G401.6 (cell line): ENCODE results near the gene TAF1C.

Experiments used
- FAIRE-seq: peaks from 2 replicates; lab custom pipeline; 2012; peaks lifted over from hg19 to GRCh38; lab: Jason Lieb, UNC

Gene TAF1C

DNA sequence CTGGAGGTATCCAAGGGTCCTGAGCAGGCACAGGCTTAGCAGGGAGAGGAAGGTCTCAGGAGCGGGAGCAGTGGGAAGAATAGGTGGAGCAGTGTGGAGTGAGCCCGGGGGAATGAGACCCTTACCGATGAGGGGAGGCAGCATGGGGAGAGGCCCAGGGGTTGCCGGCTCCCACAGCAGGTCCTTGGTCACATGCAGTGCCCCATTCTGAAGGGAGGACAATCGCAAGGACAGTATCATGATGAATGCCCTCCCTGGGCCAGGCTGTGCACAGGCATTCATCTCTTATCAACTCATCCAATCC, 3.3 kb downstream of the TAF1C start:
- FAIRE-seq: no peak

GRCh38 chr16:84182680-84183571, 3.9 kb downstream of the TAF1C start:
- FAIRE-seq: no peak

- FAIRE-seq: no peak
Measured at GRCh38 chr16:84182104-84182503, 4.8 kb downstream of the TAF1C start.

GRCh38 chr16:84181144-84181915, 5.5 kb downstream of the TAF1C start:
- FAIRE-seq: no peak

DNA sequence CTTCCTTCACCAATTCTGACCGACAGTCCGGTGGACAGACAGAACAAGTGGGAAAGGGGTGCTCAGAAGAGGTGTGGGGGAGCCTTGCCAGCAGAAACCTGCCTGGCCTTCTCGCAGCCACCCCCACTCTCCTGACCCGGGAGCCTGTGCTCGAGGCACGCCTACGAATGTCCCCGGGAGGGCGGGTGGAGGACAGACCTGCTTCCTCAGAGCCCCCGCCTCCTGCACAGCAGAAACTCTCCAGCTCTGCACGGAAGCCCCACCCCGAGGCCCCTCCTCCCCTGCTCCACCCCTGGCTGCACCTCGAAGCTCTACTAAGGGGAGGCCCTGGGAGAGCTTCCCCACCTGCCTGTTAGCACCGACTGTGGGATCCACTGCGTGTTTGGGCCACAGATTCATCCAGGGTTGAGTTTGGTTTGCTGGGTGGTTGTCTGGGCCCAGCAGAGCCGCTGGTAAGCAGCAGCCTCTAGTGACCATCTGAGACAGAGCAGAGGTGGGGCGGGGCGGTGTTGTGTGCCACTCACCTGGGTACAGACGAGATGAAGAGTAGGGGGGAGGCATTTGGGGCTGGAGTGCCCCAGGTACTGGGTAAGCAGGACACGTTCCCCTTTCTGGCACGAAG, 6.2 kb downstream of the TAF1C start:
- no peak for FAIRE-seq

DNA sequence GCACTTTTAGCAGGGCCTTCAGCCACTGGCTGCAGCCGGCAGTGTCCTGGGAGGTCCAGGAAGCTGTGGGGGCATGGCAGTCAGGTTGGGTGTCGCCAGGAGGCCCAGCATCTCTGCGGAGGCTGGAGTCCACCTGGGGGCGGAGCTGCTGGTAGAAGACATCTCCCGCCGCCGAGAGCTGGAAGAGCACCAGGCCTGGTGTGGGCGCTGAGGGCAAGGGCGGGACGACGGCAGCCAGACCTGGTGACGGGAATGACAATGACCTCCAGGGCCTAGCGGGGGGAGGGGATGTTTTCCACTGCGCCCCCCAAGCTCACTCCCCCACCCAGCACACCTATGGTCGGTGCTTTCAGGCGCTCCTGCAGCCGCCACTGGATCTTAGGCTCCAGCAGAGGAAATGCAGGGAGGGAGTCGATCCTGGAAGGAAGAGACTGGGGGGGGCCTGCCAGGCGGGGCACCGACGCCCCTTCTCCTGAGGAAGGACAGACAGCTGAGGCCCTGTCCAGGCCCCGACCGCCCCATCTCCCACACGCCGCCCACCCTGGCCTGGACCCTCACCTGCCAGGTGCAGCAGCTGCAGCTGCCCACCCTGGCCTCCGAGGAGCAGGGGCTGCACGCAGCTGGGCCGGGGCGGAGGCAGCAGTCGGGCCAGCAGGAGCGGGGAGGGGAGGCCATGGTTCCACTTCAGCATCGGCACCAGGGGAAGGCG, 7.1 kb downstream of the TAF1C start:
- FAIRE-seq: no peak

- FAIRE-seq: no peak
Measured at GRCh38 chr16:84178892-84179611, 7.8 kb downstream of the TAF1C start.

DNA sequence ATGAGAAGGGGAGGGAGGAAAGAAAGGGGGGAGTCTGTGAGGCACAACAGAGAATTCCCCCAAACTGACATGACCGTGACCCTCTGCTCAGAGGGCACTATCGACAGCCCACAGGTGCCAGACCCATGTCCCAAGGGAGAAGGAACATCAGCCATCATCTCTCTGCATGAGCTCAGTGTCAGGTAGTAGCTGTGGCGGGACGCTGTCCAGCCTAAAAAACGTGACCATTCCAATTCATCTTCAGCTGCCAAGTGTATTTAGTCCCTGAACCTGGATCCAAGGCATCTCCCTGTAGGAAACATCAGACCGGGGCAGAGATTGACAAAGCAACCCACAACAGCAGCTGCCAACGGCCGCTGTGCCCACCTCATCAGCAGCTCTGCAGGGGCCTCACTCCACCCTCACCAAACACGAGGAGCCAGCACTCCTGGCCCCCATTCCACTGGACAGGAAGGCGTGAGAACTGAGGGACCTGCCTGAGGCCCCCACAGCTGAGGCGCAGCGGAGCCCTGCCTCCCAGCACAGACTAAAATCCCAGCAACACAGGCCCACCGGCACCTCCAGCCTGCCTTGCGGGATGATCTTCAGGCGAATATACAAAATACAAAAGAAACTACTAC, 8.6 kb downstream of the TAF1C start:
- FAIRE-seq: no peak

- FAIRE-seq: no peak
Measured at GRCh38 chr16:84177741-84178073, 9.2 kb downstream of the TAF1C start.

- FAIRE-seq: no peak
Measured at GRCh38 chr16:84176192-84177053, 10.4 kb downstream of the TAF1C start.

DNA sequence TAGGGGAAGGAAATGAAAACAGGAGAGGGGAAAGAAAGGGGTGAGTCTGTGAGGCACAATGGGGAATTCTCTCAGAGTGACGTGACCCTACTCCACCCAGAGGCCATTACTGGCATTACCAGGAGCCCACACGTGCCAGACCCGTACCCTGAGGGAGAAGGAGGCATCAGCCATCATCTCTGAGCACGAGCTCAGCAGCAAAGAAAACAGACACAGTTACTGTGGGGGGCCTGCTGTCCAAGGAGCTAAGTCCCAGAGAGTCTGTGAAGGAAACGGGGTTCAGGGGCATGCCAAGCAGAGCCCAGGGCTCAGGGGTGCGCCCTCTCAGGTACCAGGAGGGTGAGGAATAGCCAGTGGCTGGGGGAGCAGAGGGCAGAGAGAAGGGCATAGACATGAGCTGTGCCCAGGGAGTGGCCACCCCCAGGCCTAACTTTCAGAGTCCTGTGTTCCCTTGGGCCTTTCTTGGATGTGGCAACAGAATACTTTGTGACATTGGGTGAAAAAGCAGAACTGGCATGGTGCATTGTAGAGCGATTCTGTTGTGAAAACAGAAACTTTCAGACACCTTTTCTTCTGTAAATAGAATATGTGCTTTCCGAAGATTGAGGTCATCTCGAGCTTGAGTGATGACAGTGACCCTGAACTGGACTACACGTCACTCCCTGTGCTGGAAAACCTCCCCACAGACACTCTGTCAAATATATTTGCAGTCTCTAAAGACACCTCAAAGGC, 11.3 kb downstream of the TAF1C start:
- FAIRE-seq: no peak

- FAIRE-seq: no peak
Measured at GRCh38 chr16:84174396-84174795, 12.5 kb downstream of the TAF1C start.

DNA sequence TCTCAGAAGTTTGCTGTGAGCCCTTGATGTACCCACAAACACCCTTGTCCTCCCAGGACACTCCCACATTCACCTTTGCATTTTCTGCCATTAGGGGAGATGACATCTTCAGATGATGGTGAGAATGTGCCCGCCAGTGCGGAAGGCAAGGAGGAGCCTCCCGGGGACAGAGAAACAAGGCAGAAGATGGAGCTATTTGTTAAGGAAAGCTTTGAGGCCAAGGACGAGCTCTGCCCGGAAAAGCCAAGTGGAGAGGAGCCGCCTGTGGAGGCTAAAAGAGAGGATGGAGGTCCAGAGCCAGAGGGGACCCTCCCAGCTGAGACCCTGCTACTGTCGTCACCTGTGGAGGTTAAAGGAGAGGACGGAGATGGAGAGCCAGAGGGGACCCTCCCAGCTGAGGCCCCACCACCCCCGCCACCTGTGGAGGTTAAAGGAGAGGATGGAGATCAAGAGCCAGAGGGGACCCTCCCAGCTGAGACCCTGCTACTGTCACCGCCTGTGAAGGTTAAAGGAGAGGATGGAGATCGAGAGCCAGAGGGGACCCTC, 17.0 kb downstream of the TAF1C start:
- FAIRE-seq: no peak

DNA sequence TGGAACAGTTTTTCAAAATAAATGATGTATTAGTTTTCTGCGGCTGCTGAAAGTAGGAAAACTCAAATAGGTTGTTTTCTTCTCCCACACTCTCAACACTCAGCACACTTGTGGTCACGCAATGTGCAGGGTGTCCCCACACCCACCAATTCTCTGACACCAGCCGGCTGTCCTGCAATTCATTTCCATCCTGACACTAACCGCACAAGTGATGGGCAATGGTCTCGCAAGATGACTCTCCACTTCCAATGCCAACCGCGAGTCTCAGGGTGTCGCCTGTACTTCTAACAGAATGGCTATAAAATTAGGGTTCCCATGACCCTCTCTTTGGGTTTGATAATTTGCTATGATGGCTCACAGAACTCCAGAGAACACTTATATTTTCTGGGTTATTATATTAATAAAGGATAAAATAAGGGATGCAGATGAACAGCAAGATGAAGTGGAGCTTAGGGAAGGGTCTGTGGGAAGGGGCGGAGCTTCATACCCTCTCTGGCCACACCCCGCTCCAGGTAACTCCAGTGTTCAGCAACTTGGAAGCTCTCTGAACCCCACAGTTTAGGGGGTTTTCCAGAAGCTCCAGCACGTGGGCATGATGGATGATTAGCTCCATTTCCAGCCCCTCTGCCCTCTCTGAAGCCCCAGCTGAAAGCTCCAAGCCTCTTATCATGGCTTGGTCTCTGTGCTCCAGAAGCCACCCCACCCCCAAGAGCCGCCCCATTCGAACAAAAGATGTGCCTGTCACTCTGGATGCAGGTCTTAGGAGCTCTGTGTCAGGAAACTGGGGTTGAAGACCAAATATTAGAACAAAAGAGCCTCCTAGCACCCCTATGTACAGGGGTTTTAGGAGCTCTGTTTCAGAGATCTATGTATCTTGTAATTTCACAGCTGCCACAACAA, 19.8 kb downstream of the TAF1C start:
- FAIRE-seq: no peak

- no peak for FAIRE-seq
Measured at GRCh38 chr16:84165746-84166145, 21.1 kb downstream of the TAF1C start.

GRCh38 chr16:84161801-84162200, 25.1 kb downstream of the TAF1C start:
- no peak for FAIRE-seq

GRCh38 chr16:84161037-84161436, 25.8 kb downstream of the TAF1C start:
- no peak for FAIRE-seq

DNA sequence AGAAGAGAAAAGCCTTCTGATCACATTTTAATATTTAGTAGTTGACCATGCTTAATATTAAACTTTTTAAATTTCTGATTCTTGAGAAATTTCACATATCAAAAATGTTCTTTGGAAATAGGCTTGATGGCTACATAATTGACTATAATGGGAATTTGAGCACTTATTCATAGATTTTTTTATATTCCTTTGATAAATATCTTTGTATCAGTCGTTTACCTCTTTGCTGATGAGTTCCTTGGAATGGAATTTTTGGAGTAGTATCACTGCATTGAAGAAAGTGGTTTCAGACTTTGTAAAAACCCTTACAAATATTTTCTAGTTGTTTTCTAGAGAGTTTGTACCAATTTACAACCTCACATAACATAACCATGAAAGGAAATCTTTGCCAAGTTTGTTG, 27.1 kb downstream of the TAF1C start:
- FAIRE-seq: no peak

GRCh38 chr16:84159007-84159406, 27.9 kb downstream of the TAF1C start:
- FAIRE-seq: no peak
